BE2C (cell line): Measurements from ENCODE around the gene ECHS1.
"Not testable (repeated sequence)": the region's sequence is repeated elsewhere in the genome, so short reads cannot be mapped to it uniquely, and the experiment has no call there.

Experiments used
- DNase-seq: peaks from one replicate; pipeline ENCODE4 v3.0.0-alpha.2; 2020
- H3K27me3 ChIP-seq: fragments of 250-450 bp; sonication (Bioruptor Pico); 2 replicates; pipeline ENCODE4 v1.5.1; 2020; ENCODE audit warnings: mild to moderate bottlenecking
- H3K36me3 ChIP-seq: fragments of 250-450 bp; sonication (Bioruptor Pico); 2 replicates; pipeline ENCODE4 v1.5.1; 2020; ENCODE audit warnings: mild to moderate bottlenecking
- H3K4me1 ChIP-seq: fragments of 250-450 bp; sonication (Bioruptor Pico); 2 replicates; pipeline ENCODE4 v1.5.1; 2020
- H3K4me3 ChIP-seq: 2 replicates; pipeline ENCODE4 v1.5.1; 2011; ENCODE audit warnings: low read depth, low read length
- H3K9me3 ChIP-seq: fragments of 250-450 bp; sonication (Bioruptor Pico); 2 replicates; pipeline ENCODE4 v1.5.1; 2020
- TF ChIP-seq, protein P1 (sequence below): IDR thresholded peaks from 2 replicates; pipeline ENCODE4 v1.5.1; 2012; ENCODE audit warnings: mild to moderate bottlenecking, low read depth, low read length

The ECHS1 gene

DNA sequence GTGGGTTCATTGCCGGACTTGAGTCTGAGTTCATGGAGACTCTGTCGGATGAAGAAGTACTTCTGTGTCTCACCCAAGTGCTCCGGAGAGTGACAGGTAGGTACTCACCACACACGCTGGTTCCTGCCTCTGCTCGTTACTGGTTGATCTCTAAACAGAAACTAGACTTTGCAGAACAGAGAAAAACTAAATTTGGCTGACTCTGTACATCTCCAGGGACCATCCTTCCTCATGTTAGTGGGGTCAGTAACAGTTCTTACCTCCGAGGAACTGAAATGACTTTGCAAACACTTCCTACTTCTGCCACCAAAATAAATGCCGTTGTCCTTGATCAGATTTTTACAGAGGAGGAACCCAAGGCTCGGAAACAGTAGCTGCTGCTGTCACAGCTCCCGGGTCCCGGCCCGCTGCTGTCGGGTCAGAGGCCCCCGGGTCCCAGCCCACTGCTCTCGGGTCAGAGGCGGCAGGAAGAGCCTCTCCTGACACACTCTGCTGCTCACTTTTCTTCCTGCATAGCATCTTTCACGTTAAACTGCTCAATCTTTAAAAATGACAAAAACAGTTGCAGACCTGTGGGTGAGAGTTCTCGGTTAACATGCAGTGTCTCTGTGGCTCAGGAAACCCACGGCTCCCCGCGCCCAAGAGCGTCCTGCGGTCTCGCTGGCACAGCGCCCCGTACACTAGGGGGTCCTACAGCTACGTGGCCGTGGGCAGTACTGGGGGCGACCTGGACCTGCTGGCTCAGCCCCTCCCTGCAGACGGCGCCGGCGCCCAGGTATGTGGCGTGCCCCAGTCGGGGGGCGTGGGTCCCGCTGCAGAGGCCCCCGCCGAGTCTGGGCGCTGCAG lies 16.0 kb upstream of the ECHS1 start:
- H3K9me3 ChIP-seq = no peaks in the 10 kb centered on the region
- no peaks in the 10 kb centered on the region for H3K4me1 ChIP-seq
- H3K27me3 ChIP-seq = no peaks in the 10 kb centered on the region
- H3K4me3 ChIP-seq = no peak overlapping the region
- DNase-seq = no peak
- no peaks in the 10 kb centered on the region for H3K36me3 ChIP-seq
- TF ChIP-seq, protein P1, sequence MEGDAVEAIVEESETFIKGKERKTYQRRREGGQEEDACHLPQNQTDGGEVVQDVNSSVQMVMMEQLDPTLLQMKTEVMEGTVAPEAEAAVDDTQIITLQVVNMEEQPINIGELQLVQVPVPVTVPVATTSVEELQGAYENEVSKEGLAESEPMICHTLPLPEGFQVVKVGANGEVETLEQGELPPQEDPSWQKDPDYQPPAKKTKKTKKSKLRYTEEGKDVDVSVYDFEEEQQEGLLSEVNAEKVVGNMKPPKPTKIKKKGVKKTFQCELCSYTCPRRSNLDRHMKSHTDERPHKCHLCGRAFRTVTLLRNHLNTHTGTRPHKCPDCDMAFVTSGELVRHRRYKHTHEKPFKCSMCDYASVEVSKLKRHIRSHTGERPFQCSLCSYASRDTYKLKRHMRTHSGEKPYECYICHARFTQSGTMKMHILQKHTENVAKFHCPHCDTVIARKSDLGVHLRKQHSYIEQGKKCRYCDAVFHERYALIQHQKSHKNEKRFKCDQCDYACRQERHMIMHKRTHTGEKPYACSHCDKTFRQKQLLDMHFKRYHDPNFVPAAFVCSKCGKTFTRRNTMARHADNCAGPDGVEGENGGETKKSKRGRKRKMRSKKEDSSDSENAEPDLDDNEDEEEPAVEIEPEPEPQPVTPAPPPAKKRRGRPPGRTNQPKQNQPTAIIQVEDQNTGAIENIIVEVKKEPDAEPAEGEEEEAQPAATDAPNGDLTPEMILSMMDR = no peak

DNA sequence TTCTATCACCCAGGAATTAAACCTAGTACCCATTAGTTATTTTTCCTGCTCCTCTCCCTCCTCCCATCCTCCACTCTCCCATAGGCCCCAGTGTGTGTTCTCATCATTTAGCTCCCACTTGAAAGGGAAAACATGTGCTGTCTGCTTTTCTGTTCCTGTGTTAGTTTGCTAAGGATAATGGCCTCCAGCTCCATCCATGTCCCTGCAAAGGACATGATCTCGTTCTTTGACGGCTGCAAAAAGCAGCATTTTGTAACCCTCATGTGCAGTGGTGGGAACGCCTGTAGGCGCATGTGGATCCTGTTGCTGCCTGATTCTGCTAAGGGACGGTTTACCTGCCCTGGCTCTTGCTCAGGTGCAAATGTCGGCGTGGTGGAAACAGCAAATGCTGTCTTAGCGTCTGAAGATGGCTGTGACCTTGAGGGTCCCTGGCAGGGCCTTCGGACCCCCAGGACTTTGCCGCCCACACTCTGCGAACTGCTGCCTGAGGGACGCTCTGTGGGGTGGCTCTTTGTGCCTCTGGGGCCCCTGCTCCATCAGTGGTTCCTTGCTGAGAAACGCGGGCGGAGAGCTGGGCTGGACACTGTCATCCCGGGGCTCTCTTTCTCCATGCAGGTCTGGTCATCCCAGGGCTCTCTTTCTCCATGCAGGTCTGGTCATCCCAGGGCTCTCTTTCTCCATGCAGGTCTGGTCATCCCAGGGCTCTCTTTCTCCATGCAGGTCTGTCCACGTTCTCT lies 15.2 kb upstream of the ECHS1 start:
- no peaks in the 10 kb centered on the region for H3K9me3 ChIP-seq
- H3K27me3 ChIP-seq = no peaks in the 10 kb centered on the region
- no peak for DNase-seq
- H3K36me3 ChIP-seq = no peaks in the 10 kb centered on the region
- TF ChIP-seq, protein P1 = no peak
- H3K4me1 ChIP-seq = no peaks in the 10 kb centered on the region
- no peak overlapping the region for H3K4me3 ChIP-seq

DNA sequence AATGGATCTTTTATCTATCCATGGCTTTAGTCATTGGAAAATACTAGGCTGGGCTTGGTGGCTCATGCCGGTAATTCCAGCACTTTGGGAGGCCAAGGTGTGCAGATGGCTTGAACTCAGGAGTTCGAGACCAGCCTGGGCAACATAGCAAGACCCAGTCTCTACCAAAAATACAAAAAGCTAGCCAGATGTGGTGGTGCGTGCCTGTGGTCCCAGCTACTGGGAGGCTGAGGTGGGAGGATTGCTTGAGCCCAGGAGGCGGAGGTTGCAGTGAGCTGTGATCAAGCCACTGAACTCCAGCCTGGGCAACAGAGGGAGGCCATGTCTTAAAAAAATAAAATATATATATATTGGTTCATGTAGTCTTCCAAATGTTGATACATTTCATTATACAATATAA lies 13.8 kb upstream of the ECHS1 start:
- not testable (repeated sequence) for H3K4me3 ChIP-seq, H3K9me3 ChIP-seq, H3K36me3 ChIP-seq, H3K4me1 ChIP-seq, H3K27me3 ChIP-seq, DNase-seq

DNA sequence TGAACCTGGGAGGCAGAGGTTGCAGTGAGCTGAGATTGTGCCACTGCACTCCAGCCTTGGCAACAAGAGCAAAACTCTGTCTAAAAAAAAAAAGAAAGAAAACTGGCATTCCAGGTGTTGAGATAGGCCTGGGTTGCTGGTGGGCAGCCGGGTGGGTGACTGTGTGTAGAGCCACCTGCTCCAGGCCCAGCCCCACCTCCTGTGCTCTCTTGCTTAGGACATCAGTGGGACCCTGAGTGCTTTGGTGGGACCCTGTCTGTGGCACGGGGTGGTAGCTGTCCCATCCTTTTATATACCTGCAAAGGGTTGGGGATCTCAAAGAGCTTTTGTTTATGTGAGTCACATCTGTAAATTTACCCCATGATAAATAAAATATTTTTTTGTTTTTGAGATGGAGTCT lies 12.1 kb upstream of the ECHS1 start:
- no peaks in the 10 kb centered on the region for H3K36me3 ChIP-seq
- TF ChIP-seq, protein P1 = no peak
- no peak for DNase-seq

DNA sequence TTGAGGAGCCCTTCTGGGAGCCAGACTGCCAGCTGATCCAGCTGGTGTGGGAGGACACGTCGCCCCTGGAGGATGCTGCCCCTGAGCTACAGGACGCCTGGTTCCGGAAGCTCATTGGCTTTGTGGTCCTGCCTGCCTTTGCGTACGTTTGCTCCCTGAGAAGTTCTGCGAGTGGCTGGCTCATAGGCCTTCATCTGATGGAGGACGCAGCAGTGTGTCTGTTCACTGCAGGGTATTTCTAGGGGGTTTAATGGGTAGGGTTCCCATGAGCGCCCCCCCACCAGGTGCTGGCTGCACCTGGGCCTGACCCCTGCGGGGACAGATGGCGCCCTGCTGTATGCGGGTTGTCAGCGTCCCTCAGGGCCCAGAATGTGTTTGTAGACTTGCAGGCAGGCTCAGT lies 10.9 kb upstream of the ECHS1 start:
- H3K9me3 ChIP-seq = no peaks in the 10 kb centered on the region
- H3K4me1 ChIP-seq = no peaks in the 10 kb centered on the region
- H3K27me3 ChIP-seq = no peaks in the 10 kb centered on the region
- DNase-seq = no peak
- TF ChIP-seq, protein P1 = no peak
- H3K36me3 ChIP-seq = no peaks in the 10 kb centered on the region
- no peak overlapping the region for H3K4me3 ChIP-seq

More for the DNA sequence above, 12.1 kb upstream of the ECHS1 start:
- Histone ChIP-seq H3K4me1 (no peaks in the 10 kb centered on the region), H3K4me3 (no peak overlapping the region), H3K9me3 (no peaks in the 10 kb centered on the region), H3K27me3 (no peaks in the 10 kb centered on the region)

DNA sequence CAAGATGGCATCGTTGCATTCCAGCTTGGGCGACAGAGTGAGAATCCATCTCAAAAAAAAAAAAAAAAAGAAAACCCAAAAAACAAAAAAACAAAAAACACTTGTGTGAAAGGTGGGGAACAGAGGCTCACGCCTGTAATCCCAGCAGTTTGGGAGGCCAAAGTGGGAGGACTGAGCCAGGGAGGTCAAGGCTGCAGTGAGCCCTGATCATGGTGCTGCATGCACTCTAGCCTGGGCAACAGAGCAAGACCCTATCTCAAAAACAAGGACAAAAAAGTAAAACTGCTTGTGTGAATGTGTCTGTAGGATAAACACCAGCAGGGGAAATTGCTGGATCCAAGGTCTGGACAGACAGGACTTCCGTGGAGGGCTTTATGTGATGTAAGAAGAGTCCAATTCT lies 10.4 kb upstream of the ECHS1 start:
- Histone ChIP-seq H3K36me3 (no peaks in the 10 kb centered on the region), H3K27me3 (no peaks in the 10 kb centered on the region), H3K4me3 (no peak overlapping the region), H3K4me1 (no peaks in the 10 kb centered on the region), H3K9me3 (no peaks in the 10 kb centered on the region)
- no peak for DNase-seq
- TF ChIP-seq, protein P1 = no peak
